PFSK-1 (cell line): ENCODE data around the gene ING1.

Experiments
- FOXP2 ChIP-seq: optimal IDR thresholded peaks from 2 replicates; pipeline ENCODE3; 2011; ENCODE audit warnings: borderline replicate concordance, control low read depth, inconsistent platforms; ENCODE audit not compliant: insufficient read depth; ENCODE audit errors: extremely low read length, extremely low read depth
- POLR2AphosphoS5 ChIP-seq: IDR thresholded peaks from 2 replicates; pipeline ENCODE4 v1.6.1; 2012; ENCODE audit warnings: low read depth, mild to moderate bottlenecking, control low read depth, low read length, moderate library complexity
- REST ChIP-seq, 2 experiments: IDR thresholded peaks; 2 replicates each; pipeline versions ENCODE4 v1.6.1 to v1.8.0; 2011 to 2012; ENCODE audit warnings: low read depth in 2 of 2, low read length in 2 of 2, control low read depth in 1 of 2, inconsistent platforms in 1 of 2, mild to moderate bottlenecking in 1 of 2, moderate library complexity in 1 of 2; ENCODE audit not compliant: insufficient read depth in 1 of 2
- SIN3A ChIP-seq: IDR thresholded peaks from 2 replicates; pipeline ENCODE4 v1.6.1; 2012; ENCODE audit warnings: mild to moderate bottlenecking, low read length, moderate library complexity, borderline replicate concordance; ENCODE audit not compliant: insufficient read depth
- TAF1 ChIP-seq: IDR thresholded peaks from 2 replicates; pipeline ENCODE4 v1.6.1; 2012; ENCODE audit warnings: low read length, control low read depth, borderline replicate concordance; ENCODE audit not compliant: insufficient read depth

- TF ChIP-seq POLR2AphosphoS5 (no peak), REST (IDR thresholded peaks at IDR 0.05; ENCODE audit: insufficient read depth in 1 of 2, low read depth in 2 of 2, low read length in 2 of 2) (no peak), TAF1 (no peak), FOXP2 (no peak), SIN3A (no peak)
Measured at GRCh38 chr13:110702089-110702488, 11.4 kb upstream of the ING1 start.
